BE2C (cell line): ENCODE results near the gene EMP2.

Experiments
- DNase-seq: peaks from one replicate; pipeline ENCODE4 v3.0.0-alpha.2; 2020
- H3K27me3 ChIP-seq: fragments of 250-450 bp; sonication (Bioruptor Pico); 2 replicates; pipeline ENCODE4 v1.5.1; 2020; ENCODE audit warnings: mild to moderate bottlenecking
- H3K36me3 ChIP-seq: fragments of 250-450 bp; sonication (Bioruptor Pico); 2 replicates; pipeline ENCODE4 v1.5.1; 2020; ENCODE audit warnings: mild to moderate bottlenecking
- H3K4me1 ChIP-seq: fragments of 250-450 bp; sonication (Bioruptor Pico); 2 replicates; pipeline ENCODE4 v1.5.1; 2020
- H3K4me3 ChIP-seq: 2 replicates; pipeline ENCODE4 v1.5.1; 2011; ENCODE audit warnings: low read depth, low read length
- H3K9me3 ChIP-seq: fragments of 250-450 bp; sonication (Bioruptor Pico); 2 replicates; pipeline ENCODE4 v1.5.1; 2020
- TF ChIP-seq, protein P1 (sequence below): IDR thresholded peaks from 2 replicates; pipeline ENCODE4 v1.5.1; 2012; ENCODE audit warnings: mild to moderate bottlenecking, low read depth, low read length

The EMP2 gene

DNA sequence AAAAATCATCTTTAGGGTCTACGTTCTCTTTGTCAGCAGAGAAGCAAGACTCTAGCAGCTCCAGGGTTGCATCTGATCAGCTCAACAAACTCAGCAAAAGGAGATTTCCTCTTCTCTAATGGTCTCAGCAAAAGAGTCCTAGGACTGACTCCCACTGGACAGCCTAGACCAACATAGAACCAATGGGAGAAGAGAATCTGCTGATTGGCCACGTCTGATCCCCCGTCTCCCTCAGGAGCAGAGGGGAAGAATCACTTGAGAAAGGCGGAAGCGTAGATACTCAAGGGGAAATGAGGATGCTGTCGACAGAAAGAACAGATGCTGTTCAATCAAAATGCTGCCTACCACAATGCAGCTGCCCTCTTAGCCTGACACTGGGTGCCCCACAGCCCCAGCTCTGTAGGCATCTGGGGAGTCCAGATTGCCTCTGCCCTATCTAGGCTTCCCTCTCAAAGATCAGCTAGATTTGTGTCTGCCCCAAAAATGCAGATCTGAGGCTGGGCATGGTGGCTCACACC, 31.5 kb upstream of the EMP2 start:
- TF ChIP-seq, protein P1, sequence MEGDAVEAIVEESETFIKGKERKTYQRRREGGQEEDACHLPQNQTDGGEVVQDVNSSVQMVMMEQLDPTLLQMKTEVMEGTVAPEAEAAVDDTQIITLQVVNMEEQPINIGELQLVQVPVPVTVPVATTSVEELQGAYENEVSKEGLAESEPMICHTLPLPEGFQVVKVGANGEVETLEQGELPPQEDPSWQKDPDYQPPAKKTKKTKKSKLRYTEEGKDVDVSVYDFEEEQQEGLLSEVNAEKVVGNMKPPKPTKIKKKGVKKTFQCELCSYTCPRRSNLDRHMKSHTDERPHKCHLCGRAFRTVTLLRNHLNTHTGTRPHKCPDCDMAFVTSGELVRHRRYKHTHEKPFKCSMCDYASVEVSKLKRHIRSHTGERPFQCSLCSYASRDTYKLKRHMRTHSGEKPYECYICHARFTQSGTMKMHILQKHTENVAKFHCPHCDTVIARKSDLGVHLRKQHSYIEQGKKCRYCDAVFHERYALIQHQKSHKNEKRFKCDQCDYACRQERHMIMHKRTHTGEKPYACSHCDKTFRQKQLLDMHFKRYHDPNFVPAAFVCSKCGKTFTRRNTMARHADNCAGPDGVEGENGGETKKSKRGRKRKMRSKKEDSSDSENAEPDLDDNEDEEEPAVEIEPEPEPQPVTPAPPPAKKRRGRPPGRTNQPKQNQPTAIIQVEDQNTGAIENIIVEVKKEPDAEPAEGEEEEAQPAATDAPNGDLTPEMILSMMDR, result no peak
- peaks cover 3% of the 10 kb centered on the region for H3K4me1 ChIP-seq
- no peak overlapping the region for H3K4me3 ChIP-seq
- no peaks in the 10 kb centered on the region for H3K9me3 ChIP-seq
- H3K27me3 ChIP-seq, result no peaks in the 10 kb centered on the region
- no peak for DNase-seq
- no peaks in the 10 kb centered on the region for H3K36me3 ChIP-seq

DNA sequence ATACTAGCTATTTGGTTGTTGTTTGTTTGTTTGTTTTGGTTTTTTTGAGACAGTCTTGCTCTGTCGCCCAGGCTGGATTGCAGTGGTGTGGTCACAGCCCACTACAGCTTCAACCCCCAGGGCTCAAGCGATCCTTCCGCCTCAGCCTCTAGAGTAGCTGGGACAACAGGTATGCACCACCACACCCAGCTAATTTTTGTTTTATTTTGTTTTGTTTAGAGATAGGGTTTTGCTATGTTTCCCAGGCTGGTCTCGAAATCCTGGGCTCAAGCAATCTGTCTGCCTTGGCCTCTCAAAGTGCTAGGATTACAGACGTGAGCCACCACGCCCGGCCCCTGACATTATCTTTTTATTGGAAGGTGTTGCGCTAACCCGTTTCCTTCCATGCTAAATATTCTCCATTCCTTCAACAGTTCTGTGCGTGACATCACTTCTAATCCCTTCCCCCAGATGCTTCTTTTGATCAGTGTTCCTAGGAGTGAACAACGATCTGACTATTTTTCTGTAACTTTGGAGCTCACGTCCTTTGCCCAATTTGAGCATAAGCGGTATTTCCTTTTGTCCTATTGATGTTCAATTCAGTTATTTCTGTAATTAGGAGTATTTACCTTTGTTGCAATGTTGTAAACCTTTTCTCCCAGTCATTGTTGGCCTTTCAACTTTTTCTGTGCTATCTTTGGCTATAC, 30.2 kb upstream of the EMP2 start:
- Histone ChIP-seq H3K4me3 (no peak overlapping the region), H3K4me1 (no peaks in the 10 kb centered on the region), H3K36me3 (no peaks in the 10 kb centered on the region), H3K9me3 (no peaks in the 10 kb centered on the region), H3K27me3 (no peaks in the 10 kb centered on the region)
- no peak for DNase-seq
- TF ChIP-seq, protein P1, result no peak

DNA sequence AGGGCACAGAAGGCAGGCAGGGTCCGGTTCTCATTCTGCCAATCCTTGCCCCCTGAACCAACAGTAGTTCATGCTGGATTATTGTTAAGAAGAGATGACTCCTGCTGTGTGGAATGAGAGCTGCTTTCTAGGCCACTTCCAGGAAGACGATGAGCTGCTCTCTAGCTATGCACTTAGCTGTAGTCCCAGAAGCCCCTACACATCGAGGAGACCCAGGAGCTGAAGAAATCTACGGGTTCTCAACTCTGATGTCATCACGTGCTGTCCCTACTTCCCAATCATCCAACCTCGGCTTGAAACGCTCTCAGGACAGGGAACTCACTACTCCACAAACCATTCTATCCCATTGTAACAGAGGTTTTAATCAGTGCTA, 29.0 kb upstream of the EMP2 start:
- Histone ChIP-seq H3K36me3 (no peaks in the 10 kb centered on the region), H3K4me1 (no peaks in the 10 kb centered on the region), H3K4me3 (no peak overlapping the region), H3K9me3 (no peaks in the 10 kb centered on the region), H3K27me3 (no peaks in the 10 kb centered on the region)
- no peak for DNase-seq
- TF ChIP-seq, protein P1, result no peak

DNA sequence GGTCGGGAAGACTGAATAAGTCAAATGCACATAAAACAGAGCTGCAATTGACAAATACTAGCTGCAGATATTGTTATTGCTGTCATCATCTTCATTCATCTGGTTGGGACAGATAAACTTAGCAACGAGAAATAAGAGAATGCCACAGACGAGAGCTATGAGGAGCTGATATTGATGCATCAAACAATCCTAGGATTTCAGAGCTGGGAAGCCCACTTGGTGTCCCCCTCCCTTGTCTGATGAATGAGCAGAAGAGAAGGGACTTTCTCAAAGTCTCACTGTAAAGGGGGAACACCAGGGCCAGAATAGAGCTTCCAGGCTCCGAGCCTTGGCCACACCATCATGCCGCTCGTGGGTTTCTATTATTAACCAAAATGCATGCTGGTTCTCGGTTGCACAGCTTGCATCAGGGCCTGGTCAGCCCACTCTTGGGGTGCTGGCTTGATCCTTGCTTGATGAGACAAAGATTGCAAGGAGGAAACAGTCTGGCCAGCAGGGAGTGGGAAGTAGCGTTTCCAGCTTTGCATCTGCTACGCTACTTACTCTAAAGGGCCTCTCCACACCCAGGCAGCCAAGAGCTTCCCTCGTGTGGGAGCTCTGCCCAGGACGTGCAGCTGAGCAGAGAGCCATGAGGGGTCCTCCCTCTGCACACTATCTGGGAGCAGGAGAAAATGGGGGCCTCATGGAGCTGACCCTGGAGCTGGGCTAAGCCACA, 28.4 kb upstream of the EMP2 start:
- H3K4me3 ChIP-seq, result no peak overlapping the region
- TF ChIP-seq, protein P1, result no peak
- no peaks in the 10 kb centered on the region for H3K4me1 ChIP-seq
- no peaks in the 10 kb centered on the region for H3K9me3 ChIP-seq
- no peaks in the 10 kb centered on the region for H3K27me3 ChIP-seq
- DNase-seq, result no peak
- no peaks in the 10 kb centered on the region for H3K36me3 ChIP-seq

DNA sequence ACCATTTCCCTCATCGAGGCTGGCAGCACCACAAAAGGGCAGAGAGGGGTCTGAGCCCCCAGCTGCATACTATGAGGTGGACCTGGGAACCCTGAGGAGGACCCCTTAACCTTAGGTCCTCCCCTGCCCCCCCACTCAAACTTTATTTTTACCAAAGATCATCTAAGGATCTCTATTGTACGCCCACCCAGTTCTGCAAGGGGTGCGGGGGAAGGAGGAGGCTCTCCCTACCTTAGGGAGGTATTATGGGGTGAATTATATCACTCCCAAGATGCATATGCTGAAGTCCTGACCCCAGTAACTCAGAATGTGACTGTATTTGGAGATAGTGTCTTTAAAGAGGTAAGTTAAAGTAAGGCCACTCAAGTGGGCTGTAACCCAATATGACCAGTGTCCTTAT, 26.8 kb upstream of the EMP2 start:
- Histone ChIP-seq H3K9me3 (no peaks in the 10 kb centered on the region), H3K36me3 (no peaks in the 10 kb centered on the region), H3K4me3 (no peak overlapping the region), H3K4me1 (no peaks in the 10 kb centered on the region), H3K27me3 (no peaks in the 10 kb centered on the region)
- TF ChIP-seq, protein P1, result no peak
- DNase-seq, result no peak

DNA sequence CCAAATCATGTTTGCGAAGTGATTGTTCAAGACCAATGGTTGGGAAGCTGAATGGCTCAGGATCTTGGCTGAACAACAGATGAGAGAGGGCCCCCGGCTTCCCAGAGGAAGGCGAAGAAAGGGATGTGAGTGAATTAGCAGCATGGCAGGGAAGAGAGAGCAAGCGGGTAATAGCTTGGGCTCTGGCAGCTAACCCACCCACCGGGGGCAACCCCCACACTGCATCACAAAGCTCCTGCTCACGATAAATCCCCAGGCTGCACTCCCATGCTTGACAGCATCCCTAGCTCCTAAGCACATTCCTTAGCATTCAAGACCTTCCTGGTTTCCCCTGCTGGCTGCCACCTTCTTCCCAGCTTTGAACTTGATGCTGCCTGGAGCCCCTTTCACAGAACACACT, 26.2 kb upstream of the EMP2 start:
- Histone ChIP-seq H3K9me3 (no peaks in the 10 kb centered on the region), H3K36me3 (no peaks in the 10 kb centered on the region), H3K4me1 (no peaks in the 10 kb centered on the region), H3K4me3 (no peak overlapping the region), H3K27me3 (no peaks in the 10 kb centered on the region)
- TF ChIP-seq, protein P1, result no peak
- DNase-seq, result no peak
